ENCODE data around the gene GALNT14. TPM values are rescaled to one million over a fixed set of nuclear protein-coding genes. Genes with fewer than 3 reads are reported as not detected.

Gene GALNT14
- total RNA-seq, 3 donors from 2014 or later (not counting 1 experiment from before 2014, with no cell fraction given), result 0.68 TPM; not detected in 2

DNA sequence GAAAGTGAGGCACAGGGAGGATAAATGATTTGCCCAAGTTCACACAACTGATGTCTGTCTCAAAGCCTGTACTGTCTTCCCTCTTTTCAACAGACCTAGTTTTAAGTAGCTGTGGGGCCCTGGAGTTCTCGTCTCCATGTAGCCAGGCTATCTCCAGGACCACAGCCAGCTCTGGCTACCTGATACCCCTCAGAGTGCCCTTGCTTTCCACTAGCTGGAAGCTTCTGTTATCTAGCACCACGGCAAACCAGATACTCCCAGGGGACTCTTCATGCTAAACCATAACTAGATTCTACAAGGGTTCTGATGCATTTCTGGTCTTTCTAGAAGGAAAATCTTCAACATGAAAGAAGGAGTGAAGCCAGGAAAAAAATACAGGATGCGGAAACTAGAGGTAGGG lies 137.3 kb downstream of the GALNT14 start:
- H3K9me3 Mint-ChIP-seq, result no peaks in the 10 kb centered on the region
- WGBS (ENCODE audit: insufficient coverage), result 89% methylated on average over 3 of the region's 3 CpGs

DNA sequence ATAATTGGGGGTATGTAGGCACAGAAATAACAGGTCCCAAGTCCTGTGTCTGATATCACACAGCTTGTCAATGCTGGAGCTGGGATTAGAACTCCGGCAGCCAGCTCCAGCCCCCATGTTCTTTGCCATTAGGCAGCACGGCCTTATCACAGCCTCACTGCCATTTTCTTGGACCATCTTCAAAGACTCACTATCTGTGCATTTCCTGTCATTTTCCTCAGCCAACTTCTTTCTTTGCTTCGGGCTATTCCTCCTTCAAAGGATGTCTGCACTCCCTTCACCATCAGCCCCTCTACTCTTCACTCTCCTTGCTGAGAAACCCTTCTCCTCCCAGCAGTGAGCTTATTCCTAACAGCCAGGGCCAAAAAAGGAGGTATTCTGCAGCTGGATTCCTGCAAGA lies 139.6 kb downstream of the GALNT14 start:
- H3K4me3 ChIP-seq (ENCODE audit: low read length), result no peak overlapping the region
- Mint-ChIP-seq H3K4me3 (no peak overlapping the region), H3K27ac (no peak overlapping the region), H3K4me1 (no peaks in the 10 kb centered on the region), H3K36me3 (no peaks in the 10 kb centered on the region), H3K9me3 (no peaks in the 10 kb centered on the region), H3K27me3 (ENCODE audit: low read depth in 2 of 2) (peaks cover 8 to 12% of the 10 kb centered on the region in 2 donors)
- DNase-seq, result no peak
- no peak overlapping the region for H3K27ac ChIP-seq (ENCODE audit: low read length)
- no peaks in the 10 kb centered on the region for H3K4me1 ChIP-seq (ENCODE audit: control insufficient read depth, insufficient read depth, low read length)
- TF ChIP-seq, protein P1, sequence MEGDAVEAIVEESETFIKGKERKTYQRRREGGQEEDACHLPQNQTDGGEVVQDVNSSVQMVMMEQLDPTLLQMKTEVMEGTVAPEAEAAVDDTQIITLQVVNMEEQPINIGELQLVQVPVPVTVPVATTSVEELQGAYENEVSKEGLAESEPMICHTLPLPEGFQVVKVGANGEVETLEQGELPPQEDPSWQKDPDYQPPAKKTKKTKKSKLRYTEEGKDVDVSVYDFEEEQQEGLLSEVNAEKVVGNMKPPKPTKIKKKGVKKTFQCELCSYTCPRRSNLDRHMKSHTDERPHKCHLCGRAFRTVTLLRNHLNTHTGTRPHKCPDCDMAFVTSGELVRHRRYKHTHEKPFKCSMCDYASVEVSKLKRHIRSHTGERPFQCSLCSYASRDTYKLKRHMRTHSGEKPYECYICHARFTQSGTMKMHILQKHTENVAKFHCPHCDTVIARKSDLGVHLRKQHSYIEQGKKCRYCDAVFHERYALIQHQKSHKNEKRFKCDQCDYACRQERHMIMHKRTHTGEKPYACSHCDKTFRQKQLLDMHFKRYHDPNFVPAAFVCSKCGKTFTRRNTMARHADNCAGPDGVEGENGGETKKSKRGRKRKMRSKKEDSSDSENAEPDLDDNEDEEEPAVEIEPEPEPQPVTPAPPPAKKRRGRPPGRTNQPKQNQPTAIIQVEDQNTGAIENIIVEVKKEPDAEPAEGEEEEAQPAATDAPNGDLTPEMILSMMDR (IDR thresholded peaks at IDR 0.05), result no peak
- intact Hi-C loops (cut with micrococcal nuclease), result no loop called here
- 89% methylated on average over 3 of the region's 3 CpGs for WGBS (ENCODE audit: insufficient coverage)
- no peak for ATAC-seq
- no peaks in the 10 kb centered on the region for H3K9me3 ChIP-seq (ENCODE audit: control insufficient read depth, insufficient read depth, low read length)
- no peaks in the 10 kb centered on the region for H3K36me3 ChIP-seq (ENCODE audit: control insufficient read depth, insufficient read depth, low read length)
- no peaks in the 10 kb centered on the region for H3K27me3 ChIP-seq (ENCODE audit: control insufficient read depth, insufficient read depth, low read length)

More for the DNA sequence above, 137.3 kb downstream of the GALNT14 start:
- Histone ChIP-seq H3K36me3 (ENCODE audit: control insufficient read depth, insufficient read depth, low read length) (no peaks in the 10 kb centered on the region), H3K27ac (ENCODE audit: low read length) (no peak overlapping the region), H3K27me3 (ENCODE audit: control insufficient read depth, insufficient read depth, low read length) (no peaks in the 10 kb centered on the region), H3K4me3 (ENCODE audit: low read length) (no peak overlapping the region), H3K9me3 (ENCODE audit: control insufficient read depth, insufficient read depth, low read length) (no peaks in the 10 kb centered on the region), H3K4me1 (ENCODE audit: control insufficient read depth, insufficient read depth, low read length) (no peaks in the 10 kb centered on the region)
- Mint-ChIP-seq H3K27ac (no peak overlapping the region), H3K27me3 (ENCODE audit: low read depth in 2 of 2) (peaks cover 13 to 17% of the 10 kb centered on the region in 2 donors), H3K4me3 (no peak overlapping the region), H3K36me3 (no peaks in the 10 kb centered on the region), H3K4me1 (no peaks in the 10 kb centered on the region)
- intact Hi-C loops (cut with micrococcal nuclease), result no loop called here
- no peak for DNase-seq
- no peak for ATAC-seq
- TF ChIP-seq, protein P1 (IDR thresholded peaks at IDR 0.05), result no peak

DNA sequence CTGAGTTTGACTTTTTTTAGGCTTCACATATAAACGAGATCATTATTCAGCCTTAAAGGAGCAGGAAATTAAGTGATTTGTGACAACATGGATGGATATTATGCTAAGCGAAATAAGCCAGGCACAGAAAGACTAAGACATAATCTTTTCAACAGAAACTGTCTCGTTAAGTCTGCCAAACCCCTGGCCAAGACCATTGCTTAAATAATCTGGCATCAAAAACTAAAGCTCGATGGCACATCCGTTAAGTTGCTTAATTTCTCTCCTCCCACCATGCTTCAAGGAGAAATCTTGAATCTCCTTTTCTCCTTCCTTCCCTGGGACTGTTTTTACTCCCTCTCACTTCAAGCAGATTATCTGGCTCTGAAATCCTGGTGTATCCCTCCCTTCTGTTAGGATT lies 140.3 kb downstream of the GALNT14 start:
- no peaks in the 10 kb centered on the region for H3K4me1 ChIP-seq (ENCODE audit: control insufficient read depth, insufficient read depth, low read length)
- no peak overlapping the region for H3K4me3 ChIP-seq (ENCODE audit: low read length)
- intact Hi-C loops (cut with micrococcal nuclease), result no loop called here
- ATAC-seq, result no peak
- WGBS (ENCODE audit: insufficient coverage), result 89% methylated on average over 4 of the region's 5 CpGs
- H3K36me3 ChIP-seq (ENCODE audit: control insufficient read depth, insufficient read depth, low read length), result no peaks in the 10 kb centered on the region
- no peak overlapping the region for H3K27ac Mint-ChIP-seq
- TF ChIP-seq, protein P1 (IDR thresholded peaks at IDR 0.05), result no peak
- no peaks in the 10 kb centered on the region for H3K4me1 Mint-ChIP-seq
- no peaks in the 10 kb centered on the region for H3K27me3 ChIP-seq (ENCODE audit: control insufficient read depth, insufficient read depth, low read length)
- no peaks in the 10 kb centered on the region for H3K36me3 Mint-ChIP-seq
- H3K4me3 Mint-ChIP-seq, result no peak overlapping the region
- H3K27ac ChIP-seq (ENCODE audit: low read length), result no peak overlapping the region
- no peaks in the 10 kb centered on the region for H3K9me3 Mint-ChIP-seq
- H3K9me3 ChIP-seq (ENCODE audit: control insufficient read depth, insufficient read depth, low read length), result no peaks in the 10 kb centered on the region
- peaks cover 2 to 5% of the 10 kb centered on the region in 2 donors for H3K27me3 Mint-ChIP-seq (ENCODE audit: low read depth in 2 of 2)
- no peak for DNase-seq
